ENCODE measurements around the gene TCN2. TPM values are rescaled to one million over a fixed set of nuclear protein-coding genes. Genes with fewer than 3 reads are reported as not detected.

TCN2 gene
- total RNA-seq, 1 donor from 2014 or later, result 33.9 TPM

DNA sequence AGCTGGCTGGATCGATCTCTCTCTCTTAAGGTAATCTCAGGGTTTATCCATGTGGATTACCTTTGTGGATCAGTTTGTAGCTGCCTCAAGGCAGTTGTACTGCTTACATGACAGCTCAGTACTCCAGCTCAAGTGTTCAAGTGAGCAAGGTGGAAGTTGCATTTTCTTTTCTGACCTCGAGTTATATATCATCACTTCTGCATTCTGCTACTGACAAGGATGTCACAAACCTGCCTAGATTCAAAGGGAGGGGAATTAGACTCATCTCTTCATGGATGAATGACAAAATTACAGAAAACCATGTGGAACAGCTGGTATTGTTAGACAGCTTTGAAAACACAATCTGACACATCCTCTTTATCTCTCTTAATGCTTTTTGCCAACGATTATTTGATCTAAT lies 6.1 kb upstream of the TCN2 start:
- TF ChIP-seq, protein P1, sequence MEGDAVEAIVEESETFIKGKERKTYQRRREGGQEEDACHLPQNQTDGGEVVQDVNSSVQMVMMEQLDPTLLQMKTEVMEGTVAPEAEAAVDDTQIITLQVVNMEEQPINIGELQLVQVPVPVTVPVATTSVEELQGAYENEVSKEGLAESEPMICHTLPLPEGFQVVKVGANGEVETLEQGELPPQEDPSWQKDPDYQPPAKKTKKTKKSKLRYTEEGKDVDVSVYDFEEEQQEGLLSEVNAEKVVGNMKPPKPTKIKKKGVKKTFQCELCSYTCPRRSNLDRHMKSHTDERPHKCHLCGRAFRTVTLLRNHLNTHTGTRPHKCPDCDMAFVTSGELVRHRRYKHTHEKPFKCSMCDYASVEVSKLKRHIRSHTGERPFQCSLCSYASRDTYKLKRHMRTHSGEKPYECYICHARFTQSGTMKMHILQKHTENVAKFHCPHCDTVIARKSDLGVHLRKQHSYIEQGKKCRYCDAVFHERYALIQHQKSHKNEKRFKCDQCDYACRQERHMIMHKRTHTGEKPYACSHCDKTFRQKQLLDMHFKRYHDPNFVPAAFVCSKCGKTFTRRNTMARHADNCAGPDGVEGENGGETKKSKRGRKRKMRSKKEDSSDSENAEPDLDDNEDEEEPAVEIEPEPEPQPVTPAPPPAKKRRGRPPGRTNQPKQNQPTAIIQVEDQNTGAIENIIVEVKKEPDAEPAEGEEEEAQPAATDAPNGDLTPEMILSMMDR (IDR thresholded peaks at IDR 0.05), result no peak
- Histone ChIP-seq H3K4me3 (no peak overlapping the region), H3K27me3 (no peaks in the 10 kb centered on the region), H3K79me2 (ENCODE audit: low read depth) (no peaks in the 10 kb centered on the region), H3K27ac (no peak overlapping the region), H3K4me2 (no peak overlapping the region), H3K9ac (no peak overlapping the region), H4K20me1 (ENCODE audit: low read depth) (no peaks in the 10 kb centered on the region), H2AFZ (replicated peaks) (no peak overlapping the region), H3F3A (ENCODE audit: low read depth) (peaks cover 4% of the 10 kb centered on the region), H3K36me3 (no peaks in the 10 kb centered on the region), H3K9me3 (ENCODE audit: low read depth) (no peaks in the 10 kb centered on the region), H3K4me1 (peaks cover 6% of the 10 kb centered on the region)
- H3K4me3 Mint-ChIP-seq, result no peak overlapping the region
- no peak for DNase-seq (ENCODE audit: low spot score)
- no peak overlapping the region for H3K27ac Mint-ChIP-seq
- H3K9me3 Mint-ChIP-seq, result no peaks in the 10 kb centered on the region
- no peaks in the 10 kb centered on the region for H3K36me3 Mint-ChIP-seq
- peaks cover 7% of the 10 kb centered on the region for H3K27me3 Mint-ChIP-seq (ENCODE audit: insufficient read depth, low read depth)
- peaks cover 17% of the 10 kb centered on the region for H3K4me1 Mint-ChIP-seq

DNA sequence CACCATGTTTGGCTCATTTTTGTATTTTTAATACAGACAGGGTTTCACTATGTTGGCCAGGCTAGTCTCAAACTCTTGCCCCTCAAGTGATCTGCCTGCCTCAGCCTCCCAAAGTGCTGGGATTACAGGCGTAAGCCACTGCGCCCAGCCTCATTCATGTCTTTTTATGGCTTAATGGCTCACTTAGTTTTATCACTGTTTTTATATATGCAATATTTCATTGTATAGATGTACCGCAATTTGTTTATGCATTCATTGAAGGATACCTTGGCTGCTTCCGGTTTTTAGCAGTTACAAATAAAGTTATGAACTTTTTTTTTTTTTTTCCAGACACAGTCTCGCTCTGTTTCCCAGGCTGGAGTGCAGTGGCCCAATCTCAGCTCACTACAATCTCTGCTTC lies 5.5 kb upstream of the TCN2 start:
- peaks cover 9% of the 10 kb centered on the region for H3F3A ChIP-seq (ENCODE audit: low read depth)
- H3K9me3 ChIP-seq (ENCODE audit: low read depth), result no peaks in the 10 kb centered on the region
- no peak overlapping the region for H3K27ac ChIP-seq
- H3K36me3 Mint-ChIP-seq, result no peaks in the 10 kb centered on the region
- peaks cover 7% of the 10 kb centered on the region for H3K27me3 Mint-ChIP-seq (ENCODE audit: insufficient read depth, low read depth)
- H3K4me2 ChIP-seq, result no peak overlapping the region
- no peaks in the 10 kb centered on the region for H3K9me3 Mint-ChIP-seq
- no peak overlapping the region for H2AFZ ChIP-seq (replicated peaks)
- peaks cover 22% of the 10 kb centered on the region for H3K4me1 Mint-ChIP-seq
- no peak overlapping the region for H3K9ac ChIP-seq
- no peaks in the 10 kb centered on the region for H4K20me1 ChIP-seq (ENCODE audit: low read depth)
- no peaks in the 10 kb centered on the region for H3K79me2 ChIP-seq (ENCODE audit: low read depth)
- H3K4me1 ChIP-seq, result peaks cover 9% of the 10 kb centered on the region
- H3K27ac Mint-ChIP-seq, result no peak overlapping the region
- H3K36me3 ChIP-seq, result no peaks in the 10 kb centered on the region
- no peak overlapping the region for H3K4me3 ChIP-seq
- no peak for DNase-seq (ENCODE audit: low spot score)
- H3K27me3 ChIP-seq, result no peaks in the 10 kb centered on the region
- H3K4me3 Mint-ChIP-seq, result no peak overlapping the region
- TF ChIP-seq, protein P1 (IDR thresholded peaks at IDR 0.05), result no peak
- TF ChIP-seq EZH2phosphoT487 (IDR thresholded peaks at IDR 0.05), result no peak
- no peak for TF ChIP-seq EZH2 (IDR thresholded peaks at IDR 0.05)

DNA sequence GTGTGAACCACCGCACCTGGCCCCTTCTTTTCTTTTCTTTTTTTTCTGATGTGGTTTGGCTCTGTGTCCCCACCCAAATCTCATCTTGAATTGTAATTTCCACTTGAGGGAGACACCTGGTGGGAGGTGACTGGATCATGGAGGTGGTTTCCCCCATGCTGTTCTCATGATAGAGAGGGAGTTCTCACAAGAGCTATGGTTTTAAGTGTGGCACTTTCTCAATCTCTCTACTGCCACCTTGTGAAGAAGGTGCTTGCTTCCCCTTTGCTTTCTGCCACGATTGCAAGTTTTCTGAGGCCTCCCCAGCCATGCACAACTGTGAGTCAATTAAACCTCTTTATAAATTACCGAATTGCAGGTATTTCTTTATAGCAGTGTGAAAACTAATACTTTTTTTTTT lies 4.9 kb upstream of the TCN2 start:
- H3K27ac ChIP-seq, result no peak overlapping the region
- peaks cover 9% of the 10 kb centered on the region for H3K4me1 ChIP-seq
- no peak overlapping the region for H3K4me2 ChIP-seq
- H3K9me3 ChIP-seq (ENCODE audit: low read depth), result no peaks in the 10 kb centered on the region
- Mint-ChIP-seq H3K36me3 (no peaks in the 10 kb centered on the region), H3K9me3 (no peaks in the 10 kb centered on the region), H3K27ac (no peak overlapping the region), H3K4me1 (peaks cover 26% of the 10 kb centered on the region), H3K4me3 (no peak overlapping the region), H3K27me3 (ENCODE audit: insufficient read depth, low read depth) (peaks cover 7% of the 10 kb centered on the region)
- H2AFZ ChIP-seq (replicated peaks), result no peak overlapping the region
- no peaks in the 10 kb centered on the region for H3K79me2 ChIP-seq (ENCODE audit: low read depth)
- H3K4me3 ChIP-seq, result no peak overlapping the region
- peak; percentile 42 for DNase-seq (ENCODE audit: low spot score)
- no peaks in the 10 kb centered on the region for H4K20me1 ChIP-seq (ENCODE audit: low read depth)
- no peaks in the 10 kb centered on the region for H3K27me3 ChIP-seq
- H3F3A ChIP-seq (ENCODE audit: low read depth), result peaks cover 14% of the 10 kb centered on the region
- H3K9ac ChIP-seq, result no peak overlapping the region
- TF ChIP-seq EZH2phosphoT487 (IDR thresholded peaks at IDR 0.05), result no peak
- TF ChIP-seq, protein P1 (IDR thresholded peaks at IDR 0.05), result peak; percentile 51
- H3K36me3 ChIP-seq, result no peaks in the 10 kb centered on the region

DNA sequence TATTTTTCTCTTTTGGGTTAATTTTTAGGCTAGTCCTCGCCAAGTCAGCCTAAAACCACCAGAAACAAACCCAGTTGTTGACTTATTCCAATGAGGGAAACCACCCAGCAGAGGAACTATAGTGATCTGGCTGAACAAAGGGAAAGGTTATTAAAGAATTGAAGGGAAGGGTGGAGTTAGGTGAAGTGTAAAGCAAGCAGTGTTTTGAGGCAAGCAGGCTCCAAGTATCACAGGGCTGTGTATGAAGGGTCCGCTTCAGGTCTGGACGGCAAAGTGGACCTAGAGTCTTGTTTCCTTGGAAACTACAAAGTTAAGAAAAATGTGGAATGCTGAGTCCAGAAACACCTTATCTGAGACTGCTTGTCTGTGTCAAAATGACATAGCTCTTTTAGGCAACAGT lies 3.2 kb upstream of the TCN2 start:
- Histone ChIP-seq H2AFZ (replicated peaks) (no peak overlapping the region), H3K27ac (no peak overlapping the region), H3K79me2 (ENCODE audit: low read depth) (peaks cover 14% of the 10 kb centered on the region), H3K36me3 (no peaks in the 10 kb centered on the region), H4K20me1 (ENCODE audit: low read depth) (no peaks in the 10 kb centered on the region), H3K4me3 (no peak overlapping the region), H3K9me3 (ENCODE audit: low read depth) (no peaks in the 10 kb centered on the region), H3K4me1 (peaks cover 23% of the 10 kb centered on the region), H3K9ac (no peak overlapping the region), H3F3A (ENCODE audit: low read depth) (peaks cover 23% of the 10 kb centered on the region), H3K4me2 (no peak overlapping the region), H3K27me3 (no peaks in the 10 kb centered on the region)
- TF ChIP-seq EZH2 (IDR thresholded peaks at IDR 0.05), result no peak
- TF ChIP-seq, protein P1 (IDR thresholded peaks at IDR 0.05), result no peak
- TF ChIP-seq EZH2phosphoT487 (IDR thresholded peaks at IDR 0.05), result no peak
- Mint-ChIP-seq H3K27ac (no peak overlapping the region), H3K4me1 (peaks cover 43% of the 10 kb centered on the region), H3K27me3 (ENCODE audit: insufficient read depth, low read depth) (peaks cover 9% of the 10 kb centered on the region), H3K4me3 (no peak overlapping the region), H3K36me3 (no peaks in the 10 kb centered on the region), H3K9me3 (no peaks in the 10 kb centered on the region)
- DNase-seq (ENCODE audit: low spot score), result no peak

Data from neural progenitor cell (in vitro differentiated cells).